Uterus (tissue), 2 donors: Measurements from ENCODE around the gene KIF1A.

Experiments
- POLR2A ChIP-seq, 2 donors: fragments of 450-650 bp; IDR thresholded peaks; one replicate each; pipeline ENCODE4 v1.6.1; 2016; ENCODE audit warnings: antibody characterized with exemption in 2 of 2, mild to moderate bottlenecking in 1 of 2, moderate library complexity in 1 of 2
- TF ChIP-seq, protein P1 (sequence below), 4 experiments: fragments of 200-600 bp in 2 of 4; fragments of 450-650 bp in 2 of 4; sonication (generic) in 2 of 4; IDR thresholded peaks; one replicate each; pipeline ENCODE4 v1.5.1; 2016 to 2019; ENCODE audit warnings: antibody characterized with exemption in 4 of 4, mild to moderate bottlenecking in 2 of 4, moderate library complexity in 1 of 4

DNA sequence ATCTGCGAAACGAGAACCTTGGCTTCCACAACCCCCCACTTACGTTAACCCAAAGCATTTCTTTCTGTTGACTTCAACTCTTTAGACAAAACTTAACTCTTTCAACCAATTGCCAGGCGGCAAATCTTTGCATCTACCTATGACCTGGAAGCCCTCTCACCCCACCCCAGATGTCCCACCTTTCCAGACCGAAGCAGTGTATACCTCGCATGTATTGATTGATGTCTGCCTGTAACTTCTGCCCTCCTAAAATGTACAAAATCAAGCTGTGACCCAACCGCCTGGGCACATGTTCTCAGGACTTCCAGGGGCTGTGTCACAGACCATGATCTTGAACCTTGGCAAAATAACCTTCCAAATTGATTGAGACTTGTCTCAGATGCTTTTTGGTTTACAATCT is 149.6 kb downstream of the KIF1A start:
- TF ChIP-seq, protein P1, sequence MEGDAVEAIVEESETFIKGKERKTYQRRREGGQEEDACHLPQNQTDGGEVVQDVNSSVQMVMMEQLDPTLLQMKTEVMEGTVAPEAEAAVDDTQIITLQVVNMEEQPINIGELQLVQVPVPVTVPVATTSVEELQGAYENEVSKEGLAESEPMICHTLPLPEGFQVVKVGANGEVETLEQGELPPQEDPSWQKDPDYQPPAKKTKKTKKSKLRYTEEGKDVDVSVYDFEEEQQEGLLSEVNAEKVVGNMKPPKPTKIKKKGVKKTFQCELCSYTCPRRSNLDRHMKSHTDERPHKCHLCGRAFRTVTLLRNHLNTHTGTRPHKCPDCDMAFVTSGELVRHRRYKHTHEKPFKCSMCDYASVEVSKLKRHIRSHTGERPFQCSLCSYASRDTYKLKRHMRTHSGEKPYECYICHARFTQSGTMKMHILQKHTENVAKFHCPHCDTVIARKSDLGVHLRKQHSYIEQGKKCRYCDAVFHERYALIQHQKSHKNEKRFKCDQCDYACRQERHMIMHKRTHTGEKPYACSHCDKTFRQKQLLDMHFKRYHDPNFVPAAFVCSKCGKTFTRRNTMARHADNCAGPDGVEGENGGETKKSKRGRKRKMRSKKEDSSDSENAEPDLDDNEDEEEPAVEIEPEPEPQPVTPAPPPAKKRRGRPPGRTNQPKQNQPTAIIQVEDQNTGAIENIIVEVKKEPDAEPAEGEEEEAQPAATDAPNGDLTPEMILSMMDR (IDR thresholded peaks at IDR 0.05): no peak
- no peak for TF ChIP-seq POLR2A (IDR thresholded peaks at IDR 0.05)
